NCI-H446 (cell line): ENCODE results near the gene RAMP3.

Experiments used
- DNase-seq, 2 experiments: peaks; one replicate each; lab custom pipeline; 2025; lab: John Stamatoyannopoulos, UW

Gene RAMP3

DNA sequence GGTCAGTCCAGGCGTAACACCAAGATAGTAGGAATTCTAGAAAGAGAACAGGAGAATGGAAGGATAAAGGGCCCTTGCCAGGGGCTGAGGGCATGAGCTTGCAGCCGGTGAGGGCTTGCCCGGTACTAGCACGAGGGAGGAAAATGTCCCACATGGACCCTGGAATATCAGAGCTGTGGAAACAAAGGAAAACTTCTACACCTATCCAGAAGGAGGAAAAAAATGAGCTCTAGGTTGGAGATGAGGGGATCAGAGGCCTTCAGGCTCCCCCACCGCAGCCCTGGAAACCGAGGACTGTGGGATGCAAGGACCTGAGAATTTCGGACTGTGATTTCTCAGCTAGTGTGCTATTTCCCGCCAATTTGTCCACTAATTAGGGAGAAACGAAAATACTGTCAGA lies 22.1 kb downstream of the RAMP3 start:
- no peak for DNase-seq

DNA sequence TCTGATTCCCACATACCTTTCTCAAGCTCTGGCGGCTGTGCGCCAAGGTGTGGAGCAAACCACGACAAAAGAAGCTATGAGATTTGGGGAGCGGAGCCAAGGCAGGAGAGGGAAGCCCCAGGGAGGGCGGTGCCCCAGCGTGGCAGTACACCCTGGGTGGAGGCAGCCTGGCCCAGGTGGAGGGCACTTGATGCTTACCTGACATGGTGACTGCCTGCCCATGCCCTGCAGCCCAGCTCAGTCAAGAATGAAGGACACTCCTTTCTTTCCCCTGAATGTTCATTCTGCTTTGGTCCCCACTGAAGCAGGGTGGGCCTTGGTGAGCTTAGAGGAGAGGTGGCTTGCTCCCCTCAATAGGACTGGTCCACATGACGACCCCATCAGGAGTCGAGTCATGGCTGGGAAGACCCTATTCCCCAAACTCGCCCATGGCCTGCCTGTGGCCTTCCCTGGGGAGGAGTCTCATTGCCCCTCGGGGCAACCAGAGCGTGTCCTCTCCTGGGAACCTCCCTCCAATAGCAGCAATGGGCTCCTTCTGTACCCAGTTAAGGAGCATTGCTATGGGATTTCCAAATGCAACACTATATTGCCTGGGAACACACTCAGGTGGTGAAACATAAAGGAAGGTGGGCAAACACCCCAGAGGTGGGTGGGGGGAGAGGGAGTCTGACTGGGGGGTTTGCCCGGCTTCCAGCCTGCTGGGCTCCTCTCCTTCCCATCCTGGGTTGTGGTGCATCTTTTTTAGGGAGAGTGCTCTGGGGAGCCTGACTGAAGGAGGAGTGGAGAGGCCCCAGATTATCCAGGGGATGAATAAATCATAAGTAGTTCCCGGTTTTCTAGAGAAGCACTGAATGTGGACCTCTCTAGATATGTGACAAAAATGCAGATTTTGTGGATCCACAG lies 22.7 kb downstream of the RAMP3 start:
- no peak for DNase-seq

DNA sequence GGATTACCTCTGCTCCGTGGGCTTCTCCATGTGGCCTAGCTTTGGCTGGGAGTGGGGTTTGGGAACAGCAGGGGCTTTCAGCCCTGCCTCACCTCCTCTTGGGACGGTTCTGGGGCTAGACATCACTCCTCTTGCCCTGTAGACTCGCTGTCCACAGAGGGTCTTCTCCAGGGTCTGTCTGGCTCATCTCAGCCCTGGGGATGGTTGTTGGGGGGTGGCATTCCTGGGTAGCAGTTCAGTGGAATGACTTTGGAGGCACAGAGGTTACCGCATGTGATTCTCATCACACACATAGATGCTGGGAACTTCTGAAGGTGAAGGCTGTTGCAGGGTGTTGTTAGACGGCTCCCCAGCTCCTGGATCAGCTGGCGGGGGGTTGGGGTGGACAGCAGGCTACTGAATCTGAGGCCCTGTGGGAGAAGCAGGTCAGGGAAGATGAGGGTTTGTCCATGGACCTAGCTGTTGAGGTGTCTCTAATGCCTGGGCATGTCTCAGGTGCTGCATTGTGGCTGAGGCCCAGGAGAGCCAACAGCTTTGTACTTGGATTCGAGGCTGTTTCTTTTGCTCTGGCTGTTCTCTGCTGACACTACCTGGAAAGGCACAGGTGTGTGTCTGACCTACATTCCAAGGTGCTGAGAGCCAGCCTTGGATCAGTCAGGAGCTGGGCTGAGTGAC lies 23.8 kb downstream of the RAMP3 start:
- DNase-seq = no peak

DNA sequence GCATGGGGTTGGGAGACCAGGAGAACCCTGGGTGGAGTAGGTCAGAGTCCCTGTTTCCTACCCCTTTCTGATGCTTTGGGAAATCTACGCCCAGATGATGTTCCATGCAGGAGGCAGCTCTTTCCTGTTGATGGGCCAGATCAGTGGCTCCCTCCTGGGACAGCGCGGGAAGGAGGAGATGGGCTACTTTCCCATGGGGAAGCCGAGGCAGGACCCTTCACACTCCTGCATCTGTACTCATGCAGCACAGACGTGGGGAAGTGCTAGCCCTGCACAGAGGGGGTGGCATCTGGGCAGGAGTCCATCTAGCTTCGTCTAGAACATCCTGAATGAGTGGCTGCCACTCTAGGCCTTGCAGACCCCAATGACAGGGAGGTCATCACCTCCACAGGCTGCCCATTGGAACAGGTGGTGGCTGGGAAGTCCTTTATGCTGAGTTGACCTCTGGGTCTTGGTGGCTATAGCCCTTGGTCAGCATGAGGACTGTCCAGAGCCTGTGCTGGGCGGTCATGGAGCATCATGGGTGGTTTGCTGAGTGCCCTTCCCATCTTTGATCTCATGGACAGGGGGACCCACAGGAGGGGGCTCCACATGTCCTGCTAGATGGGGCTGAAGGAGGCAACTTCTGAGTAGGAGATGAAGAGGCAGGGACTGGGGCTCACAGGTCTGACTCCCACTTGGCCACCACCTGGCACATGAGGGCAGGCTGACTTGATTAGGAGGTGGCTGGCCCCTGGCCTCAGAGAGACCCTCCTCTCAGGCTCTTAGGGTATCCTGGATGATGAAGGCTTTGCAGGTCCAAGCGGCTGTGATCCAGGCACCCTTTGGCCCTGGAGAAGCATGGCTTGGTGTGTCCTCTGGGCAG lies 24.6 kb downstream of the RAMP3 start:
- DNase-seq = no peak

DNA sequence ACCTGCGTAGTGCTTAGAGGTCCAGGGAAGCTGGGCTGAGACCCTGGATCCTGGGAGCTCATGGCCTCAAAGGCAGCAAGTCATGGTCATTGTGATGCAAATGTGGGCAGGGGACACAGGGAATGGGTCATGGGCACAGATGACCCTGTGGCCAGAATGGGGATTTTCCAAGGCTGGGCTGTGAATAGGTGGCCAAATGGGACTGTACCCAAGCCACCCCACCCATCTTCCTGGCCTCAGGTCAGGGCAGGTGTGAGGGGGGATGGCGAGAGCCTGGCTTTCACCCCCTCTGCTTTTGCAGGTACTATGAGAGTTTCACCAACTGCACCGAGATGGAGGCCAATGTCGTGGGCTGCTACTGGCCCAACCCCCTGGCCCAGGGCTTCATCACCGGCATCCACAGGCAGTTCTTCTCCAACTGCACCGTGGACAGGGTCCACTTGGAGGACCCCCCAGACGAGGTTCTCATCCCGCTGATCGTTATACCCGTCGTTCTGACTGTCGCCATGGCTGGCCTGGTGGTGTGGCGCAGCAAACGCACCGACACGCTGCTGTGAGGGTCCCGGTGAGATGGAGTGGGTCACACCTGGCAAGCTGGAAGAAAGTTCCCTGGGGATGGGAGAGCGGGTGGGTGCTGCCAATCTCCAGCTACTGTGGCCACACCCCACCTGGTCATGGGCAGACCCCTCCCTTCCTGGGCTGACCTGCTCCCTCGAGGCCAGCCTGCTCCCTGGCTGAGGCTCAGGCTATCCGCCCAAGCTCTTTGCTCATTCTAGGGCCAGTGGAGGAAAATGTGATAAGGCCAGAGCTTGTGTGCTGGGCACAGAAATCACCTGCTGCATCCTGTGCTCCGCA lies 25.5 kb downstream of the RAMP3 start:
- DNase-seq = no peak

DNA sequence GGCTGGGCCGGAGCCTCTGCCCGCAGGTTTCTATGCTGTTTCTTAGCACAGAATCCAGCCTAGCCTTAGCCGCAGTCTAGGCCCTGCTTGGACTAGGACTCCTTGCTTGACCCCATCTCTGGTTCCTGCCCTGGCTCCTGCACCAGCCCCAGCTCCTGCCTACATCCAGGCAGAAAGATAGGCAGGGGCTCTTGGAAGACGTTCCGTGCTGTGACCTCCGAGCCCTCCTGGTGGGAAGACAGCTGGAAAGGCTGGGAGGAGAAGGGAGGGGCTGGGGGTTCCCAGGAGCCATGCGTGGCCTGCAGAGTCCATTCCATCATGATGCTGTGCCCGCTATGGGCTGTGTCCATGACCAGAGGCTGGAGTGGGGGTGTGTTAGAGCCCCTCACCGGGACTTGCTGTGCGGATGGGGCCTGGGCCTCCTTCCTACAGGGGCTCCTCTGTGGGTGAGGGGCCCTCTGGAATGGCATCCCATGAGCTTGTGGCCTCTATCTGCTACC lies 26.2 kb downstream of the RAMP3 start:
- DNase-seq = no peak

DNA sequence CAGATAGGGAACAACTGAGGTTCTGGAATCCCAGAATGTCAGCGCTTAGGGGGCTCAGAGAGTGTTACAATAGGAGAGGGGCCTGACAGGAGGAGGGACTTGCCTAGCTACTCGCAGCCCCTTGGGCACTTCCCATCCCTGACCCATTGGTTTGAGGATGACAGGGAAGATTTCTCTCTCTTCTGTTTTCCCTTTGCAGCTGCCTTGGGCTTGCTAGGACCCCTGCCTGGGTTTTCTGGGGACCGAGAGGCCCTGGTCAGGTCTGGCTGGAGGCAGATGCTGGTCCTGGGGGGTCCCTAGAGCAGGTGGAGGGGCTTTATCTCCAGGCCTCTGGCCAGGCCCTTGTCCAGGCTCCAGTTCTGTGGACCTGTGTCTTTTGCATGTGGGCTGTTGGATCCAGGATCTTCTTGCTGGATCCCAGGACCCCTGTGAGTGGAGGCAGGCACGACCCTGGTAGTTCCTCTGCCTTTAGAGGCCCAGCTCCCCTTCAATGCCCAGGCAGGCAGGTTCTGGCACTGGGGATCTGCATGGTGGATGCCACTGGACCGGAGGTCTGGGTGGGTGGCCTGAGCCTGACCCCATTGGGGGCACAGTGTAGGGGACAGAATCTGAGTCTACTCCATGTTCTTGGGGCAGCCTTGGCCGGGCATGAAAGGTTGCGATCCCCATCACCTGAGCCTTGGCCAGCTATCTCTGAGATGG lies 26.9 kb downstream of the RAMP3 start:
- no peak for DNase-seq

DNA sequence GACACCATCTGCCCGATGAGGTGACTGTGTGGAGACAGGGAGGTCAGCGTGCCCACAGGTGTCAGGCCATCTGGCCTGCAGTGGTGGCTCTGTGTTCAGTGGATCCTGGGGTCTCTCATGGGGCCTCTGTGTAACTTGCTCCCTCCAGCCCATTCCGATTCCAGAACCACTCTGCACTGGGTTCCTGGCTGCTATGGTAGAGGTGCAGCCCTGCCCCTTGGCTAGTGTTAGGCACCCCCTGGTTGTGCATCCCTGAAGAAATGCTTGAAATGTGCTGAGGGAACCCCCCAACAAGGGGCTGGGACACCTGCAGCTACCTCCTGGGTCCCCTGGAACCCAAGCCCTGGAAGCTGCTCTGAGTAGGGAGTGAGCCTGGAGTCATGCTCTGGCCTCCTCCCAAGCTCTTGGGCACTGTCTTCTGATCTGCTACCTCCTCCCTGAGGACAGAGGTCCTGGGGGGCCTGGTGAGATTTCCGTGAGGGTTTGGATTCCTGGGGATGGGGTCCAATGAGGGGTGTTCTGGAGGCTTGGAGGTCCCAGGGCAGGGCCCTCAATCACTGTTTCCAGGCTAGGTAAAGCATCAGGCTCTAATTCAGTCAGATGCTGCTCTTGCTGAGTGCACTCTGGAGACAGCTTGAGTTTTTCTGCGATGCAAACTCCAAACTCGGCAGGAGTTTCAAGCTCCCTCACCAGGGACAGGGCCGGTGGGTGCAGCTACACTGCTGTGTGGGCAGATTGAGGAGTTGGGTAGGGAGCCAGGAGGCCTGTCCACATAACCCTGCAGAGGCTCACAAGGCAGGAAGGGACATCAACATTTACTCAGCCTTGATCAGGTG lies 27.7 kb downstream of the RAMP3 start:
- no peak for DNase-seq

DNA sequence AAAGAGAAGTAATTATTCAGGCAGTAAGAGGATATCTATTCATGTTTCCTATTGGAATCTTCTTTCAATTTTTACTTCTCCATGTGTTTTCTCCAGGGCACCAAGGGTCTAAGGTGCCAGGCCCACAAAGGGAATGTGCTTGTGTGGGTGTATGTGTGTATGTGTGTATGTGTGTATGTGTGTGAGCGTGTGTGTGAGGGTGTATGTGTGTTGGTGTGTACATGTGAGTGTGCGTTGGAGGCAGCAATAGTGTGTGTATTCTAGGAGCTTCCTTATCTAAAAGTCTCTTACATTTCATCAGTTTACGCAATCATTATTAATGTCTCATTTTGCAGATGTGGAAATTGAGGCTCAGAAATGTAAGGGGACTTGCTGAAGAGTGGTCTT lies 28.3 kb downstream of the RAMP3 start:
- no peak for DNase-seq

DNA sequence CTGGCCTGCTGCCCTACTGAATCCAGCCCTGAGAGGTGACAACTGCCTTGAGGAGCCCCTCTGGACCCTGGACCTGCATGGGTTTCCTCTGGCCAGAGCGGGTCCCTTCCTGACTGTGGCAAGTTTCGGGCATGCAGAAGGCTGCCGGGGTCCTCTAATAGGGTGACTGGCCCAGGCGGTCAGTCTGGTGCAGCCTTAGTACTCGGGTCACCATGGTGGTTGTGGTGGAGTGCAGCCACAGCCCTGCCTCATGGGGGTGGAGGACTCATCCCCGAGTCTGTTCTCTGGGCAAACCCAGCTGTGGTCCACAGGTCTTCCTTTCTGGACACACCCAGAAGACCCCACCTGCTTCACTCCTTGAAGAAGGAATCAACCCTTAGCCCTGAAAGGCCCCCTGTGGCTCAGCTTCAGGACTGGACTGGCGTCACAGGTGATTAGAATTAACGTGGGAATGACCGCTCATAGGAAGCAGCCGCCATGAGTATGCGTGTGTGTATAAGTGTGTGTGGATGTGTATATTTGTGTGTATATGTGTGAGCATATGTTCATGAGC lies 28.7 kb downstream of the RAMP3 start:
- DNase-seq = no peak

DNA sequence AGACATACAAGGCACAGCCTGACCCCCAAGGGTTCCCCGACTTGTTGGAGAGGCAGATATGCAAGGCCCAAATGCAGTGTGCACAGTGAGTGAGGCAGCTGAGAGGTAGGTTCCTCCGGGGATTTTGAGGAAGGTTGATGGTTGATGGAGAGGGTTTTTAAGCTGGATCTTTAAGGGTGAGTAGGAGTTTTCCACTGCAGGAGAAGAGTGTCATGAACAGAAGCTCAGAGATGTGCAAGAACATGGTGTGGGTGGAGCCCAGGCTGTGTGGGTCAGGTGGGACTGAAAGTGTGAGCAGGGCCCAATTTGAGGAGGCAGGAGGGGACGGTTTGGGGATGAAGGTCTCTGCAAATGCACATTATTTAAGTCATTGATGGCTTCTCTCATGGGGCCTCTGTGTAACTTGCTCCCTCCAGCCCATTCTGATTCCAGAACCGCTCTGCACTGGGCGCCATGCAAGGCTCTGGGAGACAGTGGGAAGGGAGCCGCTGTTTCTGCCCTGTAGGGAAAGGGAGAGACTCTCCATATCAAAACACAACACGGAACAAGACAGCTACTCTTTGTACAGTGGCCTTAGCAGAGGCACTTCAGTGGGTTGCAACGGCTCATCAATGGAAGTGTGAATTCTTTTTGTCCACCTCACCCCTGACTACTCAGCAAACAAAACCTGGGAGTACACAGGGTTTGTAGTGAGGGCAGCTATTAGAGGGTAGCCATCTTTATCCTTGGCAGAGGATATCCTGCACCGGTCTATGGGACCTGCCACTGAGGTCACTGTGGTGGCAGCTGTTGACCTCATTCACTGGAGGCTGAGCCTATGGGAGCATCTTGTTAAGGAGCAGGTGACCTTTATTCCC lies 29.7 kb downstream of the RAMP3 start:
- no peak for DNase-seq

DNA sequence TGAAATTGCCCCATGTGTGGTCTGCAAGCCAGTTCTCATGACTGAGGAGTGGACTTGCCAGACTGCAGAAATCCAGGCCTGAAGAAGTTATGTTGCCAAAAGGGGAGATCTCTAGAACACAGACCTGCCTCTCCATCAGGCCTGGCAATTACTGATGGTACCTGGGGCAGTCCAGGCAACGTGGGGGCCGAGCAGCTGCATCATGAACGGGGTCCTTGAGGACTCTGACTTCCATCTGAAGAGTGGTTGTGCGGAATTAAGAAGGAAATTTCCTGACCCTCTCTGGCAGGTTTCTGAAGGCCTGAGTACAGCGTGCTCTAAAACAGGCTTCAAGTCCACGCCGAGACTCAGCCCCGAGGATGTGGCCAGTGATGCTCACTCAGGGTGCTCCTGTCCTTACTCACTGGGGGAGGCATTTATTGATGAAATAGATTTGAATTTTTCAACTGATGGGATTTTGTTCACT lies 30.4 kb downstream of the RAMP3 start:
- no peak for DNase-seq

DNA sequence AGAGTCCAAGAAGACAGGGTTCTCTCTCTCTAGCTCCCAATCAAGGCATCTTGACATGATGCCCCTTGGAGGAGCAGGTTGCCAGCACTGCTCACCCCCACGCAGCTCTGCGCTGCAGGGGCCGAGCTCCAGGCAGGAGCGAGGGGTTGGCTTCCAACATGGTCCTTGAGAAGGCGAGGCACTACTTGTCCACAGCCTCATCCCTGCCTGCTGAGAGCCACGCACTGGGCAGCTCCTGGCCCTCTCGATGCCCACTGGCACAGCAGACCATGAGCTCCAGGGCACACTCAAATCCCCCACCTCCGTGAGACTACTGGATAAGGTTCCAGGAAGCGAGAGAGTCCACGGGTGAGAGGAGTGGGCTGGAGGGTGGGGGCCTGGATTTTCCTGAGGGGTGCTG lies 31.1 kb downstream of the RAMP3 start:
- no peak for DNase-seq

DNA sequence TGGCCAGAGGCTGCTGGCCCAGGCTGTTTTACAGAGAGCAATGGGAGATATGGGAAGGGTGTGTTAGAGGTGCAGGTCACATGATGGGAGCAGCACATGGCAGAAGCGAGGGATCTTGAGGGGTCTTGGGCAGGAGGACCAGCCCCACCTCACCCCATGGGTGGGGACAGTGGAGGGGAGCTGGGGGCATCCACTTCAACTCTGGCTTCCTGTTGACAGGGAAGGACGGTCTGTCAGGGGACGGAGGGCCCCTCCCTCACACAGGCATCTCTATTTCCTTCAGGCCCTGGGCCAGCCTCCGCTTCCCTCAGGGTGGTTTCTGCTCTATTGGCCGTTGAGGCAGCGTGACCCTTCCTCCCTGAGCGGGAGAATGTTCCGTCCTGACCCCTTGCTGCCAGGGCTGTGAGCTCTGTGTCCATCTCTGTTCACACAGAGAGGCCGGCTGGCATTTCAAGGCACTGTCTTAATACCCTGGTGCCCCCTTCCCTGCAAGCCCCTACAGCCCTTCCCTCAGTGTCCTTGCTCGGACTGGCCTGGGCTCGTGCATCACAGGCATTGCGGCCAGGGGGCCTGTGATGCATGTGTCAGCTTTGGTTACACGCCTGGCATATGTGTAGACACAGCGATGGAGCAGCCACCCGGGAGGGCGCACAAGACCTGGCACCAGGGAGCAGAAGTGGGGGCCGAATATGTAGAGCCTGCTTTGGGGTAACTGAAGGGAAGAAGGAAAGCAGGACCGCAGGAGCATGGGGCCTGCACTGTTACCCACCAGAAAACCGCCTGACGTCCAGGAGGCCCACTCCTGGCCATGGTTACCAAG lies 31.8 kb downstream of the RAMP3 start:
- no peak for DNase-seq

DNA sequence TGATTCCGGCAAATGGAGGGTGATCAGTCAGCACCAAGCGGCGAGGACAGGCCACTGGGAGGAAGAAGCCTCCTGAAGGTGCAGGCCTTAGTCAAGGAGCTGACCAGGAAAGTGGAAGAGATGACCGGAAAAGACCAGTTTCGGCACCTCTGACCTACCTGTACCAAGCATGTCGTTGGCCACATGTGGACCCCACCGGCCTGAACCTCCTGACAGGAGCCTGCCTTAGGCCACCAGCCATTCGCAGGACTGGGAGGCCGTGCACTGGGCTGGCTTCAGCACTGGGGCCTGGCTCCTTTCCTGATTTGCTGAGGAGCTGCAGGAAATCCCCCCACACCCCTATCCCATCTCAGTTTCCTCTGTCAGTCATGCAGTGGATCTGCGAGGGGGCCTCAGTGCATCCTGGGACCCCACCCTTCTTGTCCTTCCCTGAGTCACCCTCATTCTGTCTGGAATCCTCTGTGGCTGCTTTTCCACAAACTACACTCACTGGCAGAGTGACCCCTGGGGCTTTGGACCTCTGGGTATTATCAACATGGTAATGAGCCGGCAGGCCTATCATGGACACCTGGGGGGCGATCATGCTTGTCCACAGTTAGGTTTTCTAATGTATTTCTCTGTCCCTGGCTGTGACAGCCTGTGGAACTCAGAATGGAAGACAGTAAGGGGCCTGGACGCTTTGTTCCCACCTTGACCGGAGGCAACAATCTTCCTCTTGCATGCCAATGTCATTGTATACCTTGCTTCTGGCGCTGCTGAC lies 33.0 kb downstream of the RAMP3 start:
- no peak for DNase-seq

DNA sequence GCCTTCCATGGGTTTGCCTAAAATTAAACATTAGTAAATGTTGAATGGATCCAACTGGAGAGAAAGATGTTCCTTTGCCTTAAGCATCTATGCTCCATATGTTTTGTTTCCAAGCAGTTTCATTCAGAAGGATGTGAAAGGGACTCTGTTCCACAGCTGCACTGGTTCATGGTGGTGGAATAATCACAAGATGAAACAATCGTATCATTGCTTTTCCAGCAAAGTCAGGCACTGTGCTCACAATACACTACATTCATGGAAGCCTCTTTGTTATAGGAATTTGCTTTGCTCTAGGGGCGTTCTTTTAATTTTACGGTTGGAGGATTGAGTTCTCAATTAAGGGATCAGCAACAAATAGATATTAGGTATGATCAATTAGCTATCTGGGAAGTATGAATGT lies 33.8 kb downstream of the RAMP3 start:
- no peak for DNase-seq

DNA sequence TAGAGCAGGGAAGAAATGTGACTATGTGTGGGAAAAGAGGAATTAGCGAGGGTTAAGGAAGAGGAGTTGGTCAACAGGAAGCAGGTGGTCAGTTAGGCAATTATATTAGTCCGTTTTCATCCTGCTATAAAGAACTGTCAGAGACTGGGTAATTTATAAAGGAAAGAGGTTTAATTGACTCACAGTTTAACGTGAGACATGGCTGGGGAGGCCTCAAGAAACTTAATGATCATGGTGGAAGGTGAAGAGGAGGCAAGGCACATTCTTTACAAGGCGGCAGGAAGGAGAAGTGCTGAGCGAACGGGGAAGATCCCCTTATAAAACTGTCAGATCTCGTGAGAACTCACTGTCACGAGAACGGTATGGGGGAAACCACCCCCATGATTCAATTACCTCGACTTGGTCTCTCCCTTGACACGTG lies 35.0 kb downstream of the RAMP3 start:
- DNase-seq = no peak
